ENCODE data around the gene TRAF3.

DNA sequence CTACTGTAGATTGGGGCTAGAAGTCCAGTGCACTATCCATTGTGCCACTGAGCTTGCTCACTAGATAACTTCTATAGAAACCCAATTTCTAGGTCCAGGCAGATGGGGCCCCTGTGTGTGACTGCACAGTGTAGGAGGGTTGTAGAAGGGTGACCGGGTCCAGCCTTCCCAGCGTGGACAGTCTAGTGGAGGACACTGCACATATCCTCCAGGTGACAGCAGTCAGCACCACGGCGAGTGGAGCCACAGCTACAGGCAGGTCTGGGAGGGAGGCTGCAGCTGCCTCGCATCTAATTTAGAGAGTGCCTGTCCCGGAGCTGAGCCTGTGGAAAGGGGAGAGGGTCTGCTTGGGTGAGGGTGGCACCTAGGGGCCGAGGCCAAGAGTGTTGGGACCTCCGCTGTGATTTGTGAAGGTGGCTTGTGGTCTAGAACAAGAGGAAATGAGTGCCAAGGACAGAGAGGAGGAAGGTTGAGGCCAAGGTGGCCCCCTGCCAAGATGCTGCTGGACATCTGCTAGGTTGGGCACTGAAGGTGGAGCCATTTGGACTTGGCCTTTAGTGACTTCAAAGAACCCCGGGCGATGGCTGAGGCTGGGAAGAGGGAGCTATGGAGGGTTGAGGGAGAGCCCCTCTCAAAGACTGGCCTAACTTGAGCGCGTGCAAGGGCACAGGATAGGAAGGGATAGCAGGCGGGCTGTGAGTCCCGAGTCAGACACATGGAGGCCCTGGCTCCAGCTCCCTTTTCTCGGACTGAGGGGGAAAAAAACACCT lies 46.0 kb upstream of the TRAF3 start:
- TF ChIP-seq, protein P1, sequence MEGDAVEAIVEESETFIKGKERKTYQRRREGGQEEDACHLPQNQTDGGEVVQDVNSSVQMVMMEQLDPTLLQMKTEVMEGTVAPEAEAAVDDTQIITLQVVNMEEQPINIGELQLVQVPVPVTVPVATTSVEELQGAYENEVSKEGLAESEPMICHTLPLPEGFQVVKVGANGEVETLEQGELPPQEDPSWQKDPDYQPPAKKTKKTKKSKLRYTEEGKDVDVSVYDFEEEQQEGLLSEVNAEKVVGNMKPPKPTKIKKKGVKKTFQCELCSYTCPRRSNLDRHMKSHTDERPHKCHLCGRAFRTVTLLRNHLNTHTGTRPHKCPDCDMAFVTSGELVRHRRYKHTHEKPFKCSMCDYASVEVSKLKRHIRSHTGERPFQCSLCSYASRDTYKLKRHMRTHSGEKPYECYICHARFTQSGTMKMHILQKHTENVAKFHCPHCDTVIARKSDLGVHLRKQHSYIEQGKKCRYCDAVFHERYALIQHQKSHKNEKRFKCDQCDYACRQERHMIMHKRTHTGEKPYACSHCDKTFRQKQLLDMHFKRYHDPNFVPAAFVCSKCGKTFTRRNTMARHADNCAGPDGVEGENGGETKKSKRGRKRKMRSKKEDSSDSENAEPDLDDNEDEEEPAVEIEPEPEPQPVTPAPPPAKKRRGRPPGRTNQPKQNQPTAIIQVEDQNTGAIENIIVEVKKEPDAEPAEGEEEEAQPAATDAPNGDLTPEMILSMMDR (IDR thresholded peaks at IDR 0.05; ENCODE audit: borderline replicate concordance, extremely low read depth, low read length, poor library complexity, severe bottlenecking): no peak
- no peak for TF ChIP-seq EZH2 (IDR thresholded peaks at IDR 0.05; ENCODE audit: borderline replicate concordance, low read depth, low read length, severe bottlenecking)

All from DND-41 (cell line).